Gastrocnemius medialis (tissue), 4 donors: ENCODE results near the gene RBM6. TPM values are rescaled to one million over a fixed set of nuclear protein-coding genes. Genes with fewer than 3 reads are reported as not detected.
"Not testable (repeated sequence)": the region's sequence is repeated elsewhere in the genome, so short reads cannot be mapped to it uniquely, and the experiment has no call there.

Experiments
- ATAC-seq, 2 donors: fragments of 150-250 bp; one replicate each; pipeline ENCODE4 v1.9.1; 2016
- DNase-seq, 2 donors: peaks; one replicate each; pipeline ENCODE4 v3.0.0-alpha.2; 2019
- H3K27ac ChIP-seq, 4 donors: fragments of 200-600 bp; sonication (generic); 1 replicate in 1 of 4; 2 replicates in 3 of 4; pipeline ENCODE4 v1.5.1; 2016 to 2018; ENCODE audit warnings: mild to moderate bottlenecking in 2 of 4, moderate library complexity in 1 of 4
- H3K27me3 ChIP-seq, 3 donors: fragments of 200-600 bp; sonication (generic) in 2 of 3; 1 replicate in 1 of 3; 2 replicates in 2 of 3; pipeline versions ENCODE4 v1.5.1 to v1.6.0; 2016 to 2019; ENCODE audit warnings: mild to moderate bottlenecking in 1 of 3, moderate library complexity in 1 of 3
- H3K36me3 ChIP-seq, 2 donors: fragments of 200-600 bp; sonication (generic) in 1 of 2; one replicate each; pipeline ENCODE4 v1.5.1; 2017 to 2018
- H3K4me1 ChIP-seq, 2 donors: fragments of 200-600 bp; sonication (generic) in 1 of 2; one replicate each; pipeline ENCODE4 v1.5.1; 2016 to 2017; ENCODE audit warnings: mild to moderate bottlenecking in 2 of 2
- H3K4me3 ChIP-seq, 4 donors: fragments of 200-600 bp; sonication (generic) in 3 of 4; 1 replicate in 1 of 4; 2 replicates in 3 of 4; pipeline ENCODE4 v1.5.1; 2016 to 2019; ENCODE audit warnings: mild to moderate bottlenecking in 2 of 4
- H3K9me3 ChIP-seq, 3 donors: fragments of 200-600 bp; sonication (generic) in 2 of 3; 1 replicate in 1 of 3; 2 replicates in 2 of 3; pipeline ENCODE4 v1.5.1; 2016 to 2019
- CTCF ChIP-seq, 5 experiments: fragments of 450-650 bp in 3 of 5; fragments of 200-600 bp in 2 of 5; sonication (generic) in 2 of 5; IDR thresholded peaks in 4 of 5; conservative IDR thresholded peaks in 1 of 5; 1 replicate in 4 of 5; 2 replicates in 1 of 5; pipeline ENCODE4 v1.5.1; 2016 to 2019; ENCODE audit warnings: antibody characterized with exemption in 5 of 5, mild to moderate bottlenecking in 3 of 5, moderate library complexity in 3 of 5
- POLR2A ChIP-seq, 2 donors: fragments of 450-650 bp; IDR thresholded peaks; one replicate each; pipeline ENCODE4 v1.6.1; 2017; ENCODE audit warnings: antibody characterized with exemption in 2 of 2, mild to moderate bottlenecking in 2 of 2, moderate library complexity in 2 of 2
- in situ Hi-C, 4 donors: fragments of 200-750 bp; cut with MboI; loops; one replicate each; pipeline versions ENCODE4 v1.15.0 to v1.8.0; 2017; ENCODE audit warnings: low sequenced_read_pairs in 4 of 4
- intact Hi-C: fragments of 100-400 bp; cut with DNase I; formaldehyde crosslinking; loops from one replicate; pipeline ENCODE4 v1.15.1; 2023; ENCODE audit warnings: low total_unique reads
- total RNA-seq, 4 donors: library from RNA; depleted of rRNA; stranded (reverse); fragments of >200 nt; gene quantifications; one replicate each; pipeline versions ENCODE4 v1.1.0 to v1.2.3, GENCODE V29; 2016

RBM6 gene
- total RNA-seq, 4 donors from 2014 or later, result 27.2 to 55.6 (median 30.6) TPM

- TF ChIP-seq POLR2A (IDR thresholded peaks at IDR 0.05) (no peak), CTCF (IDR thresholded peaks at IDR 0.05 in 4 of 5, conservative IDR thresholded peaks at IDR 0.05 in 1 of 5) (no peak)
- H3K4me3 ChIP-seq, result no peak overlapping the region
- no peaks in the 10 kb centered on the region for H3K4me1 ChIP-seq
- in situ Hi-C loops (no loop called here), intact Hi-C loops (no loop called here)
- H3K36me3 ChIP-seq, result peaks cover 2 to 49% of the 10 kb centered on the region in 2 donors
- H3K9me3 ChIP-seq, result no peaks in the 10 kb centered on the region
- DNase-seq, result no peak
- ATAC-seq, result no peak
- no peak overlapping the region for H3K27ac ChIP-seq
- H3K27me3 ChIP-seq, result no peaks in the 10 kb centered on the region
These were observed 138.1 kb downstream of the RBM6 start for GRCh38 chr3:50078091-50078490.

GRCh38 chr3:50078622-50079021 is 138.7 kb downstream of the RBM6 start:
- Histone ChIP-seq H3K9me3 (no peaks in the 10 kb centered on the region), H3K36me3 (peaks cover 2 to 44% of the 10 kb centered on the region in 2 donors), H3K4me3 (no peak overlapping the region), H3K27ac (no peak overlapping the region), H3K27me3 (no peaks in the 10 kb centered on the region), H3K4me1 (no peaks in the 10 kb centered on the region)
- TF ChIP-seq CTCF (IDR thresholded peaks at IDR 0.05 in 4 of 5, conservative IDR thresholded peaks at IDR 0.05 in 1 of 5), result no peak
- TF ChIP-seq POLR2A (IDR thresholded peaks at IDR 0.05), result no peak
- ATAC-seq (no peak), DNase-seq (no peak)
- in situ Hi-C loops (no loop called here), intact Hi-C loops (no loop called here)

DNA sequence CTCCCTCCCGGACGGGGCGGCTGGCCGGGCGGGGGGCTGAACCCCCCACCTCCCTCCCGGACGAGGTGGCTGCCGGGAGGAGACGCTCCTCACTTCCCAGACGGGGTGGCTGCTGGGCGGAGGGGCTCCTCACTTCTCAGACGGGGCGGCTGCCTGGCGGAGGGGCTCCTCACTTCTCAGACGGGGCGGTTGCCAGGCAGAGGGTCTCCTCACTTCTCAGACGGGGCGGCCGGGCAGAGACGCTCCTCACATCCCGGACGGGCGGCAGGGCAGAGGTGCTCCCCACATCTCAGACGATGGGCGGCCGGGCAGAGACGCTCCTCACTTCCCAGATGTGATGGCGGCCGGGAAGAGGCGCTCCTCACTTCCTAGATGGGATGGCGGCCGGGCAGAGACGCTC is 145.0 kb downstream of the RBM6 start:
- H3K4me1 ChIP-seq, in situ Hi-C loops, H3K9me3 ChIP-seq, H3K27me3 ChIP-seq, intact Hi-C loops, DNase-seq, H3K36me3 ChIP-seq, ATAC-seq, H3K27ac ChIP-seq, H3K4me3 ChIP-seq: not testable (repeated sequence)

- peaks cover 6 to 38% of the 10 kb centered on the region in 2 donors for H3K36me3 ChIP-seq
- TF ChIP-seq CTCF (IDR thresholded peaks at IDR 0.05 in 4 of 5, conservative IDR thresholded peaks at IDR 0.05 in 1 of 5) (no peak), POLR2A (IDR thresholded peaks at IDR 0.05) (peak; percentile 79 to 82)
- H3K27me3 ChIP-seq, result no peaks in the 10 kb centered on the region
- H3K9me3 ChIP-seq, result no peaks in the 10 kb centered on the region
- DNase-seq (peak; percentile 92), ATAC-seq (peak; percentile 98 to 99)
- intact Hi-C loops (no loop called here), in situ Hi-C loops (no loop called here)
- peak within 1 kb of the TSS; percentile 97 to 99 (median 98) for H3K27ac ChIP-seq
- peaks cover 19 to 21% of the 10 kb centered on the region in 2 donors for H3K4me1 ChIP-seq
- H3K4me3 ChIP-seq, result peak within 1 kb of the TSS; percentile 85 to 100 (median 96)
These were observed 149.0 kb downstream of the RBM6 start, which contains the start of gene RBM5 for GRCh38 chr3:50088725-50089608. TSS of gene RBM5 (plus strand) at chr3:50088919. CDS start at chr3:50090435, 1,516 bp downstream.

DNA sequence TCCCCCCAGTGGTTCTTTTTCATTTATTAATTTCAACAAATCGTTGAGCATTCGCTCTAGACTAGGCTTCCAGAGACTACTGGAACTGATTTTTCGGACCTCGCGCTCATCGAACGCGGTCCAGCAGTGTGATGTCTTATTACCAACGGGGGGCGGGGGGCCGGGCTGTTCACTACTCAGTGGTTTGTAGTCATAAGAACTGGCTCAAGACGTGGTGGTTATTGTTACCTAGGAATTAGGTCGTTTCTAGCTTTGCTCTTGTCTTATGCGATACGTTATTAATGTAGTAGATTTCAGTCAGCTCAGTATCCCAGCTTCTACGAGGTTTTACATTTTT is 149.6 kb downstream of the RBM6 start:
- no peak for DNase-seq
- intact Hi-C loops, result no loop called here
- in situ Hi-C loops, result no loop called here

More for the DNA sequence above, 149.6 kb downstream of the RBM6 start:
- TF ChIP-seq POLR2A (IDR thresholded peaks at IDR 0.05), result no peak
- TF ChIP-seq CTCF (IDR thresholded peaks at IDR 0.05 in 4 of 5, conservative IDR thresholded peaks at IDR 0.05 in 1 of 5), result no peak
- Histone ChIP-seq H3K4me1 (peaks cover 19 to 21% of the 10 kb centered on the region in 2 donors), H3K27ac (peak overlapping the region; percentile 97 to 99 (median 98)), H3K27me3 (no peaks in the 10 kb centered on the region), H3K4me3 (peak overlapping the region; percentile 85 to 100 (median 96)), H3K36me3 (peaks cover 6 to 44% of the 10 kb centered on the region in 2 donors), H3K9me3 (no peaks in the 10 kb centered on the region)
- ATAC-seq, result peak; percentile 18 to 25
